Astrocyte of the hippocampus (primary cell): ENCODE measurements around the gene NUP43.
"Not testable (repeated sequence)": the region's sequence is repeated elsewhere in the genome, so short reads cannot be mapped to it uniquely, and the experiment has no call there.

ENCODE experiments used
- DNase-seq: peaks from one replicate; pipeline ENCODE4 v3.0.0; 2011; ENCODE audit warnings: low read depth, low spot score

Gene NUP43

DNA sequence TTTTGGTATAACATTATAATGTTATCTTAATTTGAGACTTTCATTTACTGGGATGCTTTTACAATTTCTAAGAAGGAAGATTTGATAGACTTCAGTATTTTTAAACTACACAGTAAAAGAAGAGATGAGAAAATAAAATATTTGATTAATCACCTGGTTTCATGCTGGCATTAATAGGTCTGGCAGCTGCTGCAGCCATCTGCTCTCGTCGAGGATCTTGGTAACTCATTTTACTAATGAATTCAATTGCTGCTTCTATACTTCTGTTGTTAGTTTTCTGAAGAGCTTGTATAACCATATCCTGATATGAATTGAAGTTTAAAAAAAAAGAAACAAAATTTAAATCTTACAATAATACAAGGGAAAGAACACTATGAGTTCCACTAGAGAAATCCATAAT is 51.4 kb downstream of the NUP43 start:
- no peak for DNase-seq

DNA sequence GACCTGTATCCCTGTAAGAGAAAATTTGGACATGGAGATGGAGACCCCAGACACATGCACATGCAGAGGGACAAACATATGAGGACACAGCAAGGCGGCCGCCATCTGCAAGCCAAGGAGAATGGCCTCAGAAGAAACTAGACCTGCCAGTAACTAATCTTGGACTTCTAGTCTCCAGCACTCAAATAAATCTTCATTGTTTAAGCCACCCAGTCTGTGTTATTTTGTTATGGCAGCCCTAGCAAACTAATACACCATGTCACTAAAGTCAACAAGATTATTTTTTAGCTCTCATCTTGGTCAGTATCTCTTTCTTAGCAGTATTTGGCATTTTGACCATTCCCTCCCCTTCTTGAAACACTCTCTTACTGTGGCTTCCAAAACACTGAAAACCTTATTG is 55.1 kb downstream of the NUP43 start:
- DNase-seq, result no peak

DNA sequence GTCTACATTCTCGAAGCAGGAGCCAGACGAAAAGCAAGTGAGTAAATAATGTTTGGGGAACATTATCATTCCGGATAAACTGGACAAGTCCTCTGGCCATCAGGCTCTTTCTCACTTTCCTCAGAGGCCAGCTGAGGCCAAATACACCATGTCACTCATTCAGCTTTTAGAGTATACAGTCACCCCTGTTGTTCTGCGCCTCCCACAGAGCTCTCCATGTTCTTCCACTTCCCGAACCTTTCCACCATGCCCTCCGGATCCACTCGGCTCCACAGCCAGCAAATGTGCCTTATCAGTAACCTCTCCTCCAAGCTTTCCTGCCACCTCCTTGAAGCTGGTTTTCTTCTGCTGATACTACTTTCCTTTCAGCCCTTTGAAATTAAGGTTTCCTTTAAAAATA is 60.1 kb downstream of the NUP43 start:
- DNase-seq, result no peak

DNA sequence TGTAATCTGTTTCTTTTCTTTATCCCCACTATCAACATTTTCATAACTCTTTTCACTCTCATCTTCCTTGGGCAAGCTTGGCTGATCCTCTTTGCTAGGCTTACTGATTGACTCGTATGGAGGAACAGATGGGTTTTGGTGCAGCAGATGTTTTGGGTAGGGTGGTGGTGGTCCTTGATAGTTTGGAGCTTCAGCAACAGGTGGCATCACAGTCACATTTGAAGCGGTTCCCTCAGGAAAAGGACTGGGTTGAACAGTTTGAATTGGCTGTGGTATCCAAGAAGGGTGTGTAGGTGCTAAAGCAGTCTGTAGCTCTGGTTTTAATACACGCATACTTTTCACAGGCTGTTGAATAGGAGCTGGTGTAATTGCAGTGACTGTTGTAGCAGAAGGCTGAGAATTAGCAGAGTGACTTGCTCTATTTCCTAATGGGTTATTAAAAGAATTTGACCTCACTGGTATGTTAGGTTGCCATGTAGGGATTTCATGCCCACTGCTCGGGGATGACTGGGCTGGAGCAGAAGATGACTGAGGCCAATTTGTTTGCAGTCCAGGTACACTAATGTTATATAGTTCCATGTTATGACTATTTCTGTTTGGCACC is 63.0 kb downstream of the NUP43 start:
- DNase-seq, result peak; percentile 9

DNA sequence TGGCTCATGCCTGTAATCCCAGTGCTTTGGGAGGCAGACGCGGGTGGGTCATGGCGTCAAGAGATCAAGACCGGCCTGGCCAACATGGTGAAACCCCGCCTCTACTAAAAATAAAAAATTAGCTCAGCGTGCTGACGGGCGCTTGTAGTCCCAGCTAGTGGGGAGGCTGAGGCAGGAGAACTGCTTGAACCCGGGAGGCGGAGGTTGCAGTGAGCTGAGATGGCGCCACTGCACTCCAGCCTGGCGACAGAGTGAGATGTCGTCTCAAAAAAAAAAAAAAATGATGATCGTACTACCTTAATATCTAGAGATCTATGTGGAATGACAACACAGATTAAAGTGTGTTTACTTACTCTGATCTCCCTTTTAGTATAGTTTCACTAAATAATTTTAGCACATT is 64.5 kb downstream of the NUP43 start:
- not testable (repeated sequence) for DNase-seq

DNA sequence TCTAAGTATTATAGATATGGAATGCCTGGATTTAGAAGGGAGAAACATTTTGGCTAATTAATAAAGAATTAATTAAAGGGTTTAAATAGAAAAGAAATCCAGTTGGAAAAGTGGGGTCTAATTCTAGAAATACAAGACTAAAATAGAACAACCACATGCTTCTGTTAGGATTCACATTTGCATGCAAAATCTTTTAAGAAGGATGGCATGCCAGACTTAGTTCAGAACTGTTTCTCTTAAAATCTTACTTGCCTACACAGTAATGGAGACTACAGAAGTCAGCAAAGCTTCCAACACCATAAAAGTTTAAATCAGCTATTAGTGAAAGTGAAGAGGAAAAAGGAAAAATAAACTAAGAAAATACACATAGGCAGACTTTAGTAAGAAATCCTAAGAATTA is 65.1 kb downstream of the NUP43 start:
- no peak for DNase-seq

DNA sequence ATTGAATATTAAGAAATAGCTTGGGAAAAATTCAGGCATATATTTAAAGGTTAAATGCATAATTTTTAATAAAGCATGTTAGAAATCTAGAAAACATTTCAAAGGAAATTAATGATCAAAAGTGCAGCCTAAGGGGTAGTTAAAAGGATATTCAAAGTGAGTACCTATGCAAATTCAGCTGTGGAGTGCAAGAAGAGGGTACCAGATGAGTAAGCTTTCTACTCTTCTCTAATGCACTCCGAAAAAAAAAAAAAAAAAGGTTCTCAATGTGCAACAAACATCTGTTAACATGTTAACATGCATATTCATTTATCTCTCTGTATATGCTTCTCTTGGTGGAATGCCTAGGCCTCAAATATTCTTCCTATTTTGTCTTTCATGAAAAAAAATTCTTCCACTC is 65.8 kb downstream of the NUP43 start:
- no peak for DNase-seq
